HG03442 (cell line): Measurements from ENCODE around the gene GFOD2.
"Not testable (repeated sequence)": the region's sequence is repeated elsewhere in the genome, so short reads cannot be mapped to it uniquely, and the experiment has no call there.

ENCODE experiments used
- ATAC-seq: cut with Tn5 transposase; IDR thresholded peaks from one replicate; pipeline ENCODE4 v1.9.1; 2021; ENCODE audit warnings: mild to moderate bottlenecking, moderate library complexity; ENCODE audit not compliant: unreplicated experiment

The GFOD2 gene, protein sequence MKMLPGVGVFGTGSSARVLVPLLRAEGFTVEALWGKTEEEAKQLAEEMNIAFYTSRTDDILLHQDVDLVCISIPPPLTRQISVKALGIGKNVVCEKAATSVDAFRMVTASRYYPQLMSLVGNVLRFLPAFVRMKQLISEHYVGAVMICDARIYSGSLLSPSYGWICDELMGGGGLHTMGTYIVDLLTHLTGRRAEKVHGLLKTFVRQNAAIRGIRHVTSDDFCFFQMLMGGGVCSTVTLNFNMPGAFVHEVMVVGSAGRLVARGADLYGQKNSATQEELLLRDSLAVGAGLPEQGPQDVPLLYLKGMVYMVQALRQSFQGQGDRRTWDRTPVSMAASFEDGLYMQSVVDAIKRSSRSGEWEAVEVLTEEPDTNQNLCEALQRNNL

DNA sequence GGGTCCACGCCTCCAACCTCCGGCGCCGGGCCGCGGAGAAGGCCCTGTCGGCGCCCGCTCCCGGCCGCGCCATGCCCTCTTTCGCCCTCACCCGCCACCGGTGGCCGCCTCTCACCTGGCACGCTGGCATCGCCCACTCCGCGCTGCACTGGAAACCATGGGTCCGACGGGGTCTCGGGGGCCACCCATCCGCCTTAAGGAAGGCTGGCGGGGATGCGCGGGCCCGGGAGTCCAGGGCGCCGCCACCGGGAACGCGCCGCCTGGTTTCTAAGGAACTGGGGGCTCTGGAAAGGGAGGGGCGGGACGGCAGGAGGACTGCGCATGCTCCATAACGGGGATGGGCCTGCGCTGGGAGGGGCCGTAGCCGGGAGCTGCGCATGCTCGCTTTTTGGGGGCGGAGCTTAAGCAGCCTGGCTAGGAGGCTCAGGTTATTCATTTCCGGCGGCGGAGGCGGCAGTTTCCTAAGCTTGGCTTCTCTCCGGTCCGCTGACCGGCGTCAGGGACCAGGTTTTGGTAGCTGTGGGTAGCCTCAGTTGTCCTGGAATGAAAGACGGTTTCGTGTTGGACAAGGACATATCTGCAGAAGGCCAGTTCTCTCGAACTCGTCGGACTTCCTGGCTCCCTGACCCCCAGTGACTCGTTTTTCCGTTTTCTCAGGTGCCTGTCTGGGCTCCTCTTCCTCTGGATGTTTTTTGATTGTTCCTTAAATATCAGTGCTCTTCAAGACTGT, at the start of gene GFOD2:
GFOD2 (minus strand) TSS at position 269 of the 730 bp plus-strand sequence. CDS start 33,601 bp downstream, outside the sequence.
- peak; percentile 83 for ATAC-seq

DNA sequence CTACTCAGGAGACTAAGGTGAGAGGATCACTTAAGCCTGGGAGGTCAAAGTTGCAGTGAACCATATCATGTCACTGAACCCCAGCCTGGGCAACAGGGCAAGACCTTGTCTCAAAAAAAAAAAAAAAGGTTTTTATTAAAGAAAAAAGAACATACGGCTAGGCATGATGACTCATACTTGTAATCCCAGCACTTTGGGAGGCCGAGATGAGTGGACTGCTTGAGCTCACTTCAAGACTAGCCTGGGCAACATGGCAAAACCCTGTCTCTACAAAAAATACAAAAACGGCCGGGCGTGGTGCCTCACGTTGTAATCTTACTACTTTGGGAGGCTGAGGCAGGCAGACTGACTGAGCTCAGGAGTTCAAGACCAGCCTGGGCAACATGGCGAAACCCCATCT, 48.8 kb upstream of the GFOD2 start:
- ATAC-seq = no peak

DNA sequence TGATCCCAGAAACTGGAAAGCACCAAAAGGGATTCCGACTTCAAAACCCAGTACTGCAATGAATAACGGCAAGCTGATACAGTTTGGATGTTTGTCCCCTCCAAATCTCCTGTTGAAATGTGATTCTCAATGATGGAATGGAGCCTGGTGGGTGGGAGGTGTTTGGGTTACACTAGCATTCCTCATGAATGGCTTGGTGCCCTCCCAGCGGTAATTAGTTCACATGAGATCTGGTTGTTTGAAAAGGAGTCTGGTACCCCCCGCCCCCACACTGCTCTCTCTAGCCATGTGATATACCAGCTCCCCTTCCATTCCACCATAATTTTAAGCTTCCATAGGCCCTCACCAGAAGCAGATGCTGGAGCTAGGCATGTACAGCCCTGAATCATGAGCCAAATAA, 47.2 kb upstream of the GFOD2 start:
- ATAC-seq = no peak

GRCh38 chr16:67764158-67764667, 45.1 kb upstream of the GFOD2 start:
- ATAC-seq = no peak

DNA sequence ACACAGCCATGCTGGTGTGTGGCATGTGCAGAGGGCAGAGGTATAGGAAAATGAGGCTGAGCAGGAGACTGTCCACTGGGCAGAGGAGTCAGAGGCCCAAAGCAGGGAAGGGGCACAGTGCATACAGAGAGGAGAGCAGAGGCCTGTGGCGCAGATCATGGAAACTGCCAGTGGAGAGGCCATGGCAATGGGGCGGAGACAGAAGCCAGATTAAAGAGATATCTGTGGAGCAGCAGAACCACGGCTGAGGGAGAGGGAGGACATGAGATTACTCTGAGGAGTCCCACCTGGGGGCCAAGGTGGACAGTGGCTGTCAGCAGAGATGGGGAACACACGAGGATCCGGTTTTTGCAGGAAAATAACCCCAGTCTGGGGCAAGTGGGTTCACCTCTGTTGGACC, 44.0 kb upstream of the GFOD2 start:
- ATAC-seq = no peak

DNA sequence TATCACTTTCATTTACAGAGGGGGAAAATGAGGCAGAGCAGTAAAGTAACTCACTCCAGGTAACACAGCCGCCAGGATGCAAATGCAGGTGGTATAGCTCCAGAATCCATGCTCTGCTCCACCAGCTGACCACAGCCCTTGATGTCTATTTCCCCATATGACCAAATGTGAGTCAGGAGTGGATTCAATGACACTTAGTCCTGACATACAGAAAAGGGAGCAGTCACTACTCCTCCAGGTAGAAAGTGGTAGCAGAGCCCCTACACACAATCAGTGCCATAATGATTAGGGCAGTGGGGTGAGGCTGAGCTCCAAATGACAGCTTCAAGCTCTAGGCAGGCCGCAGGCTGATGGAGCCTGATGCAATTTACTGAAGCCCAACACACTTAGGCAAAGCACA, 43.3 kb upstream of the GFOD2 start:
- no peak for ATAC-seq

GRCh38 chr16:67761924-67762323, 42.8 kb upstream of the GFOD2 start:
- ATAC-seq = no peak

DNA sequence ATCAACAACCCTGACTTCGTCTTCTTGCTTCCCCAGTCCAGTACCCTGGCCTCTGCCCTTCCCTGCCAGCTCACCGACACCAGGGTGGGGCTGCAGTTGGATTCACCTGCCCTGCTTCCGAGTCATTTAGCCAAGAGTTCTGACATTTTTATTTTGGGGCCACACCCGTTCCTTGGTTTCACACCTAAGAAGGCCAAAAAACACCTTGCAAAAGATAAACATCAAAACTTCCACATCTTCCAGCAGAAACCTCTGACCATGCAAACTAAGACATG, 41.8 kb upstream of the GFOD2 start:
- no peak for ATAC-seq

DNA sequence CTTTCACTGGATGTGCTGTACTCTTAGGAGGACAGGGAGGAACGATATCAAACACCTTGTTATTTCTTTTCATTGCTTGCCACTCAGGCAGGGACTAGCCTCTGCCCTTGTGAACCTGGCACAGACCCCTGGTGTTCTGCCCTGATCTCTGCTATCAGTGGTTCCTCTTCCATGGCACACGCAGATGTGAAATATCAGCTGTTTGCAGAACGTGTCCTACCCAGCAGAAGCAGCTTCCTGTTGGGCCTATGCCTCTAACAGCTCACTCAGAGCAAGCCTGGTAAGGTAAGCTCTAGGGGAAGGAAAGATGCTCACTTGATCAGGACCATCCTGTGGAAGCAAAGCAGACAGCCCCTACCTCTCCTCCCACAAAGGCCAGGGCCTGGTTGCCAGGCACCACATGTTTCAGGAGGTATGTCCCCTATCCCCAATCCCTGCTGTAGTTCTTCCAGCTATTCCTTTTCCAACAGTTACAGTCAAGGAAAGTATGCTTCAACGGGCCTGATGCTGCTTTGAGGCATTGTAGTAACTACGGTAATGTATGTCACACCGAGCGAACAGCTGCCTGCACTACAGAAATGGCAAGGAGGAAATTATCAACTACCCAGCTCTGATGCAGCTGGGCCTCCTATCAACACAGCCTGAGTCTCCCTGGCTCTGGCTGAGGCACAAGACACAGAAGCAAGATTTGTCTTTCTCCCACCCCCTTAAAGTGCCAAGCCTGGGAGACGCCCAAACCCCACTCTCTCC, 41.3 kb upstream of the GFOD2 start:
- ATAC-seq = no peak

DNA sequence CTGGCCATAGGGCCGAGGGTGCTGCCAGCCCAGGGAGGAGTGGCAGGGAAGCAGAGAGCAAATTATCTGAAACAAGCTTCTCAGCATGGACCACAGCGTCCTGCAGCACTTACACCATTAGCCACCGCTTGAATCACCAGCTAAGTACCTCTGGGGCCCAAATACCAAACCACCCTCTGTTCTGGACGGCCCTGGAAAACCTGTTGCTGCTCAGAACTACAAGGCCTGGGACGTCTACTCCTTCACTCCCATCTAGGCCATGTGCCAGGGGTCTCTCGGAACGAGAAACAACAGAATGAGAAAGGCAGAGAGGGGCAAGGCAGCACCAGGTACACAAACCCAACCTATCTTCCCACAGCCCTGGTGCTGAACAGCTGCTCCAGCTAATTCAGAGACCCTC, 39.9 kb upstream of the GFOD2 start:
- no peak for ATAC-seq

- no peak for ATAC-seq
These were observed 38.9 kb upstream of the GFOD2 start for GRCh38 chr16:67758006-67758405.

DNA sequence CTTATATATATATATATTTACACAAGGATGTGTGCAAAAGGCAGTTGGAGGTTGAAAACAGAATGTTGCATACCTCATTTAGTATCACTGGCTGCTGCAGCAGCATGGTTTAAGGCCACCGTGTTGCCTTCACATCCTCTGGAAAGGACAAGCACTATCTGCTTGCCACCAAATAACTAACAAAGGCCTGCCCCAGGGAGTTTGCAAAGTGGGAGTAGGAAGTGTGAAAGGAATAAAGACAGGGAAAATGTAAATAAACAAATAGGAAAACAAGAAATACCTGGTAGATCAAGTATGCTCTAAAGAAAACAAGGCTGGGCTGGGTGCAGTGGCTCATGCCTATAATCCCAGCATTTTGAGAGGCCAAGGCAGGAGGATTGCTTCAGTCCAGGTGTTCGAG, 33.5 kb upstream of the GFOD2 start:
- no peak for ATAC-seq

- ATAC-seq = not testable (repeated sequence)
These were observed 32.2 kb upstream of the GFOD2 start for GRCh38 chr16:67751331-67751730.

- ATAC-seq = no peak
These were observed 31.4 kb upstream of the GFOD2 start for GRCh38 chr16:67750466-67750865.

- ATAC-seq = no peak
These were observed 30.4 kb upstream of the GFOD2 start for GRCh38 chr16:67749436-67750078.

DNA sequence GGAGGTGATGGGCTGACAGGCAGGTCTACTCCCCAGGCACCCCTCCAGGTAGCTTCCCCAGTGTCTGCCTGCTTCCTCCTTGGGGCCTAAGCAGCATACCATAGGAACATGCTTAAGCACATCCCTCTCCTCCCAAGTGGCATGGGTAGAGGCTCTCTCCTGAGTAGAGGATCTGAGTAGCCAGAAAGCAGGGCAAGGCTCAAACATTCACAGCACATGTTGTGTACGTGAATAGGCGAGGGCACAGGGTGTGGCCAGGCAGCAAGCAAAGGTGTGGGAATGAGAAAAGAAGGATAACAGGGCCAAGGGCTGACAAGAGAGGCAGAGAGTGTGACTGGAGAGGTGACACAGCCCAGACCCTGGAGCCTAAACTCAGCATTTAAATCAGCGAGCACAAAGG, 29.7 kb upstream of the GFOD2 start:
- ATAC-seq = no peak

DNA sequence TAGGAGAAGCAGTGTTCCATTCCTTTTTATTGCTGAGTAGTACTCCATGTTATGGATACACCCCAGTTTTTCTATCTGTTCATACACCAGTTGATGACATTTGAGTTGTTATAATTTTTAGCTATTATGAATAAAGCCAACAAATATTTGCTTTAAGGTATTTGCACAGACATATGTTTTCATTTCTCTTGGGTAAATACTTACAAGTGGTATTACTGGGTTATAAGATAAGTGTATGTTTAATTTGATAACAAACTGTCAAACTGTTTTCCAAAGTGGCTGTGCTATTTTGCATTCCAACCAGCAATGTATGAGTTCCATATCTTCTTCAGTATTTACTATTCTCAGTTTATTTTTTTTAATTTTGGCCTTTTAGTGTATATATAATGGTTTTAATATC, 27.7 kb upstream of the GFOD2 start:
- ATAC-seq = no peak

- no peak for ATAC-seq
These were observed 22.0 kb upstream of the GFOD2 start for GRCh38 chr16:67741118-67741517.

DNA sequence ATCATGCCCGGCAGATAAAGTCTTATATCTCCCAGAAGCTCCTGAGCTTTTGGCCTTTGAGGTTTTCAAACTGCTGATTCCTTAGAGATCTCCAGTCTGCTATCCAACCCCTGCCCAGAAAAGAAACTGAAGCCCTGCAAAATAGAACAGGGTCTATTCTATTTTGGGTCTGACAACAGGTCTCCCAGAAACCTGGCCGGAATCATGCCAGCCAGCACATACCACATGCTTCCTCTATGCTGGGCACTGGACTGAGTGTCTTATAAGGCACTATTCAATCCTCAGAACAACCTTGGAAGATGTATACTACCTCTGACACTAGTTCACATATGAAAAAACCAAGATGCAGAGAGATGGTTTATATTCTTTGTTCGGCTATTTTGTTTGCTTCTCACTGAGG, 21.3 kb upstream of the GFOD2 start:
- no peak for ATAC-seq

DNA sequence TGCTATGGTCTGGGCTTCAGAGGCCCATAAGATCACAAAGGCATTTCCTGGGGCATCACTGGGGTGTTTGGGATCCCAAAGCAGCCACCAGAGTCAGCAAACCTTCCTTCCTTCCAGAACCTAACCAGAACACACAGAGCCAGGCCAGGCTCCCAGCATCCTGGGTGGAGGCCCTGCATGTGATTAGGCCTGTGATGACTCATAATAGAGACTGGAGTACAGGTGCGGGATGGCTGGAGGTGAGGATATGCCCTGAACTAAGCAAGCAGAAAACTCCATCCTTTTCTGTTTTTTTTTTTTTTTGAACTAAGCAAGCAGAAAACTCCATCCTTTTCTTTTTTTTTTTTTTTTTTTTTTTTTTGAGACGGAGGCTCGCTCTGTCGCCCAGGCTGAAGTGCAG, 17.7 kb upstream of the GFOD2 start:
- no peak for ATAC-seq

DNA sequence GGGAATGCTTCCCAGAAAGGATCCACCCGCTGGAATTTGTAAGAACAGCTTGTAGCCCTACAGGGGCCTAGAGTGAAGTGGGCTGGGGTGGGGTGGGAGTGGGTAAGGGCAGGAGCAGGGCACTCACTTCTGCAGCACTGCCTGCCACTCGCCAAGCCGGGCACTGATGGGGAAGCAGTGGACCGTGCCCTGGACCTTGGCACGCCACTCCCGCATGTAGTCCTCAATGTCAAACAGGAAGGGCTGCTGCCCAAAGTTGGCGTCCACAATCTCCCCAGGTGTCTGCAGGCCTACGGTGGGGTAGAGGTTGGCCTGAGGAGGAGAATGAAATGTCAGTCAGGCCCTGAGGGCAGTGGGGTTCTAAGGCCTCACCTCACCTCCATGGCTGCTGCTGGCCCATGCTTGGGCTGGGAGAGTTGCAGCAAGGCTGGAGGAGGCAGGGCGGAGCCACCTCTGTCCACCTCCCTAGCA, 15.7 kb upstream of the GFOD2 start:
- ATAC-seq = no peak
